Keratinocyte (primary cell): ENCODE measurements around the gene SH3BP5. TPM values are rescaled to one million over a fixed set of nuclear protein-coding genes. Genes with fewer than 3 reads are reported as not detected.

ENCODE experiments used
- DNase-seq: peaks from one replicate; pipeline ENCODE4 v3.0.0-alpha.2; 2011; ENCODE audit warnings: low read depth, missing footprints, low spot score
- FAIRE-seq: peaks from 2 replicates; lab custom pipeline; 2011; peaks lifted over from hg19 to GRCh38; lab: Jason Lieb, UNC
- H2AFZ ChIP-seq: 2 replicates; pipeline ENCODE4 v1.6.0; 2012; ENCODE audit warnings: low read length, control low read depth, inconsistent platforms; ENCODE audit not compliant: control insufficient read depth
- H3K27ac ChIP-seq: 2 replicates; pipeline ENCODE4 v1.5.1; 2011; ENCODE audit warnings: low read length; ENCODE audit not compliant: control insufficient read depth, insufficient read depth
- H3K27me3 ChIP-seq: 3 replicates; pipeline ENCODE4 v1.6.0; 2011; ENCODE audit warnings: low read length; ENCODE audit not compliant: control insufficient read depth, insufficient read depth; ENCODE audit errors: extremely low read depth
- H3K36me3 ChIP-seq, 2 experiments: 2 replicates in 1 of 2; 3 replicates in 1 of 2; pipeline ENCODE4 v1.5.1; 2011; ENCODE audit warnings: low read length in 2 of 2, mild to moderate bottlenecking in 1 of 2; ENCODE audit not compliant: control insufficient read depth in 2 of 2, insufficient read depth in 2 of 2; ENCODE audit errors: extremely low read depth in 1 of 2
- H3K4me1 ChIP-seq: 3 replicates; pipeline ENCODE4 v1.5.1; 2011; ENCODE audit warnings: low read length; ENCODE audit not compliant: control insufficient read depth, insufficient read depth; ENCODE audit errors: extremely low read depth
- H3K4me2 ChIP-seq: 3 replicates; pipeline ENCODE4 v1.6.0; 2011; ENCODE audit warnings: low read depth, low read length; ENCODE audit not compliant: control insufficient read depth, insufficient read depth; ENCODE audit errors: extremely low read depth
- H3K4me3 ChIP-seq, 3 experiments: fragments of 200-600 bp in 1 of 3; sonication (generic) in 1 of 3; 2 replicates in 2 of 3; 3 replicates in 1 of 3; pipeline ENCODE4 v1.5.1; 2011 to 2016; ENCODE audit warnings: low read length in 3 of 3, mild to moderate bottlenecking in 3 of 3, control low read depth in 2 of 3, inconsistent platforms in 1 of 3, low read depth in 1 of 3, mixed read lengths in 1 of 3, mixed run types in 1 of 3, moderate library complexity in 1 of 3; ENCODE audit not compliant: control insufficient read depth in 2 of 3, insufficient read depth in 2 of 3; ENCODE audit errors: extremely low read depth in 1 of 3
- H3K79me2 ChIP-seq: 2 replicates; pipeline ENCODE4 v1.6.0; 2012; ENCODE audit warnings: low read length; ENCODE audit not compliant: control insufficient read depth, insufficient read depth
- H3K9ac ChIP-seq: 3 replicates; pipeline ENCODE4 v1.6.0; 2011; ENCODE audit warnings: low read length; ENCODE audit not compliant: control insufficient read depth, insufficient read depth; ENCODE audit errors: extremely low read depth
- H3K9me1 ChIP-seq: 3 replicates; pipeline ENCODE4 v1.6.0; 2011; ENCODE audit warnings: low read length; ENCODE audit not compliant: control insufficient read depth, insufficient read depth; ENCODE audit errors: extremely low read depth
- H3K9me3 ChIP-seq: 2 replicates; pipeline ENCODE4 v1.5.1; 2012; ENCODE audit warnings: low read depth, low read length; ENCODE audit not compliant: control insufficient read depth
- H4K20me1 ChIP-seq: 3 replicates; pipeline ENCODE4 v1.6.0; 2011; ENCODE audit warnings: low read length; ENCODE audit not compliant: control insufficient read depth, insufficient read depth; ENCODE audit errors: extremely low read depth
- EZH2 ChIP-seq: IDR thresholded peaks from one replicate; pipeline ENCODE4 v1.6.1; 2012; ENCODE audit warnings: inconsistent platforms, mild to moderate bottlenecking, low read length, moderate library complexity
- dilution Hi-C: fragments of 300-500 bp; cut with MboI; formaldehyde crosslinking; loops from one replicate; pipeline ENCODE4 v1.7.0; 2020; ENCODE audit warnings: low sequenced_read_pairs; ENCODE audit not compliant: extremely low pct_ligation_motif_present
- polyA plus RNA-seq, 5 experiments: library from polyadenylated mRNA; depleted of rRNA in 3 of 5; stranded (reverse) in 3 of 5; stranded (forward) in 1 of 5; unstranded in 1 of 5; fragments of >200 nt; gene quantifications; 1 replicate in 1 of 5; 2 replicates in 3 of 5; 3 replicates in 1 of 5; pipeline versions ENCODE4 v1.2.1 to v1.2.3, GENCODE V29; 2011 to 2012; ENCODE audit warnings: missing spikeins in 2 of 5, low read depth in 1 of 5, low replicate concordance in 1 of 5
- TF ChIP-seq, protein P1 (sequence below), 3 experiments: IDR thresholded peaks in 1 of 3; conservative IDR thresholded peaks in 1 of 3; optimal IDR thresholded peaks in 1 of 3; 2 replicates in 2 of 3; 3 replicates in 1 of 3; pipeline versions ENCODE3 to v1.5.1; 2011; ENCODE audit warnings: low read length in 3 of 3, mild to moderate bottlenecking in 3 of 3, moderate library complexity in 2 of 3, control low read depth in 1 of 3, inconsistent platforms in 1 of 3; ENCODE audit not compliant: insufficient read depth in 2 of 3; ENCODE audit errors: extremely low read depth in 1 of 3

The SH3BP5 gene
- polyA plus RNA-seq, 1 donor (not counting 4 experiments of a cell fraction or from before 2014, with no cell fraction given): 13.4 TPM

GRCh38 chr3:15341030-15341726 is 8.8 kb upstream of the SH3BP5 start:
- no peaks in the 10 kb centered on the region for H3K9me3 ChIP-seq
- dilution Hi-C loops: no loop called here

DNA sequence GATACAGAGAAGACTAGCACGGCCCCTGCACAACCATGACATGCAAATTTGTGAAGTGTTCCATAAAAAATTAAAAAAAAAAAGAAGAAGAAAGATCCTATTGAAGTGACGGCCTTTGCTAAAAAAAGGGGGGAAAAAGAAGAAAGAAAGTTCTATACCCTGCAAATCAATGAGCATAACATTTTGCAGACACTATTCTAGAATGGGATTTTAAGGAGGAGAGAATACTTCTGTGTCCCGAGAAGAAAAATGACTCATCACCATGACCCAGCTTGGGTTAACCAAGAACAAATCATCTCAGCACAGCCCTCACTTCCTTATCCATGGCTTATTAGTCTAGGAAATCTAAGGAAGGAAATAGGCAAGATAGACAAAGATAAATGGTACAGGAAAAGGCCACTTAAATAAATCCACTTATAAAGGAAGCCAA is 7.4 kb upstream of the SH3BP5 start:
- no peaks in the 10 kb centered on the region for H3K36me3 ChIP-seq
- H3K9ac ChIP-seq: no peak overlapping the region
- H3K4me3 ChIP-seq: no peak overlapping the region
- H2AFZ ChIP-seq: no peak overlapping the region
- no peaks in the 10 kb centered on the region for H3K9me3 ChIP-seq
- TF ChIP-seq, protein P1, sequence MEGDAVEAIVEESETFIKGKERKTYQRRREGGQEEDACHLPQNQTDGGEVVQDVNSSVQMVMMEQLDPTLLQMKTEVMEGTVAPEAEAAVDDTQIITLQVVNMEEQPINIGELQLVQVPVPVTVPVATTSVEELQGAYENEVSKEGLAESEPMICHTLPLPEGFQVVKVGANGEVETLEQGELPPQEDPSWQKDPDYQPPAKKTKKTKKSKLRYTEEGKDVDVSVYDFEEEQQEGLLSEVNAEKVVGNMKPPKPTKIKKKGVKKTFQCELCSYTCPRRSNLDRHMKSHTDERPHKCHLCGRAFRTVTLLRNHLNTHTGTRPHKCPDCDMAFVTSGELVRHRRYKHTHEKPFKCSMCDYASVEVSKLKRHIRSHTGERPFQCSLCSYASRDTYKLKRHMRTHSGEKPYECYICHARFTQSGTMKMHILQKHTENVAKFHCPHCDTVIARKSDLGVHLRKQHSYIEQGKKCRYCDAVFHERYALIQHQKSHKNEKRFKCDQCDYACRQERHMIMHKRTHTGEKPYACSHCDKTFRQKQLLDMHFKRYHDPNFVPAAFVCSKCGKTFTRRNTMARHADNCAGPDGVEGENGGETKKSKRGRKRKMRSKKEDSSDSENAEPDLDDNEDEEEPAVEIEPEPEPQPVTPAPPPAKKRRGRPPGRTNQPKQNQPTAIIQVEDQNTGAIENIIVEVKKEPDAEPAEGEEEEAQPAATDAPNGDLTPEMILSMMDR (optimal IDR thresholded peaks at IDR 0.05 in 1 of 3, IDR thresholded peaks at IDR 0.05 in 1 of 3, conservative IDR thresholded peaks at IDR 0.05 in 1 of 3; ENCODE audit: extremely low read depth in 1 of 3, insufficient read depth in 2 of 3, low read length in 3 of 3): no peak
- TF ChIP-seq EZH2: no peak
- no peak overlapping the region for H3K4me2 ChIP-seq
- no peak overlapping the region for H3K27ac ChIP-seq
- dilution Hi-C loops: no loop called here
- DNase-seq (peak; percentile 28), FAIRE-seq (peak; percentile 5)
- no peaks in the 10 kb centered on the region for H3K79me2 ChIP-seq
- H4K20me1 ChIP-seq: no peaks in the 10 kb centered on the region
- peaks cover 10% of the 10 kb centered on the region for H3K27me3 ChIP-seq
- H3K4me1 ChIP-seq: no peaks in the 10 kb centered on the region
- no peaks in the 10 kb centered on the region for H3K9me1 ChIP-seq

More at GRCh38 chr3:15341030-15341726, 8.8 kb upstream of the SH3BP5 start:
- Histone ChIP-seq H3K4me2 (no peak overlapping the region), H3K27ac (no peak overlapping the region), H3K4me1 (no peaks in the 10 kb centered on the region), H3K27me3 (peaks cover 14% of the 10 kb centered on the region), H3K79me2 (no peaks in the 10 kb centered on the region), H3K4me3 (no peak overlapping the region), H3K36me3 (no peaks in the 10 kb centered on the region), H3K9ac (no peak overlapping the region), H4K20me1 (no peaks in the 10 kb centered on the region), H3K9me1 (no peaks in the 10 kb centered on the region), H2AFZ (no peak overlapping the region)
- DNase-seq: no peak
- FAIRE-seq: no peak
- TF ChIP-seq, protein P1 (optimal IDR thresholded peaks at IDR 0.05 in 1 of 3, IDR thresholded peaks at IDR 0.05 in 1 of 3, conservative IDR thresholded peaks at IDR 0.05 in 1 of 3; ENCODE audit: extremely low read depth in 1 of 3, insufficient read depth in 2 of 3, low read length in 3 of 3): no peak
- no peak for TF ChIP-seq EZH2
